ENCODE data around the gene RNU7-1.

RNU7-1 gene

DNA sequence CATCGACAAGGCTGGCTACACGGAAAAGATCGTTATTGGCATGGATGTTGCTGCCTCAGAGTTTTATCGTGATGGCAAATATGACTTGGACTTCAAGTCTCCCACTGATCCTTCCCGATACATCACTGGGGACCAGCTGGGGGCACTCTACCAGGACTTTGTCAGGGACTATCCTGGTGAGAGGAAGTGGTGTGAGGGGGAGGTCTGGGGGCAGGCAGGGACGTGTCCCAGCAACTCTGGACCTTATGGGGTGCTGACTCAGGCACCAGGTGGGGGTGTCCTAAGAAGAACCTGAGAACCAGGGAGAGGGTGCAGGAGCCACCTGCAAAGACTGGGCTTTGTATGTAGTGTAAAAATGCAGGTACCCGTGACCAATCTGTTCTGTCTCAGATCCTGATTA lies 24.0 kb upstream of the RNU7-1 start:
- no peak for FAIRE-seq

DNA sequence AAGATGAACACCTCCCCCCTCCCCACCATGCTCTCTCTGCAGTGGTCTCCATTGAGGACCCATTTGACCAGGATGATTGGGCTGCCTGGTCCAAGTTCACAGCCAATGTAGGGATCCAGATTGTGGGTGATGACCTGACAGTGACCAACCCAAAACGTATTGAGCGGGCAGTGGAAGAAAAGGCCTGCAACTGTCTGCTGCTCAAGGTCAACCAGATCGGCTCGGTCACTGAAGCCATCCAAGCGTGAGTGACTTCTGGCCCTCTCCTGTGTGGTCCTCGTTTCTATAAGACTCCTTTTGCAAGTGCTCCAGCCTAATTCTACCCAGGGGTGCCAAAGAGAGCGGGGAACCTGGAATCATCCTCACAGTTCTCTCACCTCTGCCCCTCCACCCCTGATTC lies 22.1 kb upstream of the RNU7-1 start:
- no peak for FAIRE-seq

DNA sequence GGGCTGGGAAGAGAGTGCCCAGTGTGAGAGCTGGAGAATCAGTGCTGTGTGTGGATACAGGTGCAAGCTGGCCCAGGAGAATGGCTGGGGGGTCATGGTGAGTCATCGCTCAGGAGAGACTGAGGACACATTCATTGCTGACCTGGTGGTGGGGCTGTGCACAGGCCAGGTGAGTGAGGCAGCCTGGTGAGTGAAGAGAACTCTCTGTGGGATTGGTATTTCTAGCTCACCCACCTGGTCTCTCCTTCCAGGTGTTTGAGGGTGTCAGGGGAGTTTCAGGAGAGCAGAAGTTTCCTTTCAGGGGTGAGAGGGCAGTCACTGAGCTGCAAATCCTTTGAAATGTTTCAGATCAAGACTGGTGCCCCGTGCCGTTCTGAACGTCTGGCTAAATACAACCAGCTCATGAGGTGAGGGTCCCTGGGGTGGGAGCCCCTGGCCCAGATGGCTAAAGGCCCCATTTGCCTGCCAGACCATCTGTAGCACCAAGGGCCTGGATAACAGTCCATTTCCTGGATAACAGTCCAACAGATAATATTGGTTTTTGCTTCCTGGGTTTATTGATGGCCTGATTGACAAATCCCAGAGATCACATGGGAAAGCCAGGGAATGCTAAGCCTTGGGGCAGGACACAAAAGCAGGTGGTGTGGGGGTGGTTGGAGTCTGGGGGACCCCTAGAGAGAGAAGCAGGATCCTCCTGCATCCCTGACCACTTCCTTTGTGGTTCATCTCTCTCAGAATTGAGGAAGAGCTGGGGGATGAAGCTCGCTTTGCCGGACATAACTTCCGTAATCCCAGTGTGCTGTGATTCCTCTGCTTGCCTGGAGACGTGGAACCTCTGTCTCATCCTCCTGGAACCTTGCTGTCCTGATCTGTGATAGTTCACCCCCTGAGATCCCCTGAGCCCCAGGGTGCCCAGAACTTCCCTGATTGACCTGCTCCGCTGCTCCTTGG lies 21.3 kb upstream of the RNU7-1 start:
- no peak for FAIRE-seq

DNA sequence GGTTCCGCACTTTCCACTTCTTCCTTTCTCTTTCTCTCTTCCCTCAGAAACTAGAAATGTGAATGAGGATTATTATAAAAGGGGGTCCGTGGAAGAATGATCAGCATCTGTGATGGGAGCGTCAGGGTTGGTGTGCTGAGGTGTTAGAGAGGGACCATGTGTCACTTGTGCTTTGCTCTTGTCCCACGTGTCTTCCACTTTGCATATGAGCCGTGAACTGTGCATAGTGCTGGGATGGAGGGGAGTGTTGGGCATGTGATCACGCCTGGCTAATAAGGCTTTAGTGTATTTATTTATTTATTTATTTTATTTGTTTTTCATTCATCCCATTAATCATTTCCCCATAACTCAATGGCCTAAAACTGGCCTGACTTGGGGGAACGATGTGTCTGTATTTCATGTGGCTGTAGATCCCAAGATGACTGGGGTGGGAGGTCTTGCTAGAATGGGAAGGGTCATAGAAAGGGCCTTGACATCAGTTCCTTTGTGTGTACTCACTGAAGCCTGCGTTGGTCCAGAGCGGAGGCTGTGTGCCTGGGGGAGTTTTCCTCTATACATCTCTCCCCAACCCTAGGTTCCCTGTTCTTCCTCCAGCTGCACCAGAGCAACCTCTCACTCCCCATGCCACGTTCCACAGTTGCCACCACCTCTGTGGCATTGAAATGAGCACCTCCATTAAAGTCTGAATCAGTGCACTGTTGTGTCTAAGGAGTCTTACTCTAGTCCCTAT lies 20.4 kb upstream of the RNU7-1 start:
- FAIRE-seq = no peak

DNA sequence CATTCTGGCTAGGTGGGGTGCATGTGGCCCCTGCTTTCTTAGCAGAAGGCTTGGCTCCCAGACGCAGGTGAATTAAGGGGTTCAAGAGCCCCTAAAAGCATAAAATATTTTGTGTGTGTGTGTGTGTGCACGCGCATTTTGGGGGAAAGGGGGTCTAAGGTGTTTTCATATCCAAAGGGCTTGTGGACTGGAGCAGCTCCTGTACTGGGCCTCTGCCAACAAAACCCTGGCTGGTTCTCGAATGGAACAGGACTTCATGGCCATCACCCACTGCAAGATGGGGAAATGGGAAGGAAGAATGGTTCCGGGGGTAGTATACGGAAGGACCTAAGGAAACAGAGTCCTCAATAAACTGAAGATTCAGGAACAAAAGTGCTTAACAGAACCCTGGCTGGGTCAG lies 19.8 kb upstream of the RNU7-1 start:
- no peak for FAIRE-seq

DNA sequence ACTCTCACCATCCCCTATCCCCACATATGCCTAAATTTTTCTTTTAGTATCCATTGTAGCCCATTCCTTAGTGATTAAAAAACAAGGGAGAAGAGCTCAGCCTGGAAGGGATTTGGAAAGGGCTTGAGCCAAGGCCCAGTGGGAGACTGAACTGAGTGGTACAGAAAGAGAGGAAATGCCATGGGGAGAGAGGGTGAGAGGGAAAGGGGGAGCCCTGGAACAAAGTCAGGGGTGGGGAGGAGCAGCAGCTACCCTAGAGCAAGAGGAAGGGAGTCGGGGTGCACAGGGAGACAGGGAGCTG lies 18.4 kb upstream of the RNU7-1 start:
- no peak for FAIRE-seq

DNA sequence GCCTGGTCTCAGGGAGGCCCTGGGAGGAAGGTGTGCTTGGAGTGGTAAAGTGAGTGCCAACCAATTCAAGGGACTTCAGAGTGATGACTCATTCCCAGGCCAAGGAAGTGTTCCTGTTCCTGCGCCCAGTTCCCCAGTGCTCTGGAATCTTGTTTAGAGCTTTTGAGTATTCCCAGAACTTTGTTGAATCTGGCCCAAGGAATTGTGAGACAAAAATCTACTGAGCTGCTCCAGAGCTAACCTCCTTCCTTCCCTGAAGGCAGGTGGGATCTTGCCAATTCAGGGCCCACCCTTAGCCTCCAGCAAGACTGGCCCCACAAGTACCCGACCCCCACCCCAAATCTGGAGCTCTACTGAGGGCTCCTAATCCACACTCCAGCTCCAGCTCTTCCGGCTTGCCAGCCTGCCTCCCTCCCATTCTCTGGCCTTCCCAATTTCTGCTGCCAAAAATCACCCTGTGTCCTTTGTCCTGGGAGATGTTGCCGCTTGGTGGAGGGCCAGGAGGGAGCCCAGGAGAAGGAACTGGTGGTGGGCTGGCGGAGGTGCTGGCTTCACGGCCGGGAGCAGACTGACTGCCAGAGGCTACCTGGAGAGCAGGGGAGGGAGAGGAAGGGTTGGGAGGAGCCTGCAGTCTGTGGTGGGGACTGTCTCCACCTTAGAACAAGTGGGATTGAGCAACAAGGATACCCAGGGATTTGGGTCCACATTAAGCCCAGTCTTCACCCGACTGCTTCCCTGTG lies 17.9 kb upstream of the RNU7-1 start:
- FAIRE-seq = no peak

DNA sequence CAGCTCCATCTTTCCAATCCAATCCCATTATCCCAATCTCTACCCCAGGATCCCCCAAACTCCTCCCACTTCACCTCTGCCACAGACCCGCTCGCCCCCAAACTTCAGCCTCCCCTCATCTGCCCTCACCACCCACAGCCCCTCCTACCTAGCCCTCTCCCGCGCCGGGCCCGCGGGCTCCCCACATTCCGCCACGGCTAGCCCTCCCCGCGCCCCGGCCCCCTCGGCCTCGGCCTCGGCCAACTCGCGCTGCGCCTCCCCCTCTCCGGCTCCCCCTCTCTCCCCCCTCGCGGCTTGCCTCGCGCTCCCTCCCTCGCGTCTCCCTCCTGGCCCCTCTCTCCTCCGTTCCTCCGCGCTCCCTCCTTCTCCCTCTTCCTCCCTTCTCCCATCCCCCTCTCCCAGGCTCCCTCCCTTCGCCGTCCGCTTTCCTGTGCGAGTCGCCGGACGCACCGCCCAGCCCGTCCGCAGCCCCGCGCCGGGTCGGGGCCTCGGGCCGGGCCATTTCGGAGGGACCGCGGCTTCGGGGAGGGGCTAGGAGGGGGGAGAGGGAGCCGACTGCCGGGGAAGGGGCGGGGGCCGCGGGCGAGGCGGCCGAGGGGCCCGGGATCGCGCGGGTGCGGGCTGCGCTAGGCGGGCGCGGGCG lies 16.1 kb upstream of the RNU7-1 start, which contains the start of gene ATN1:
TSS of gene ATN1 (plus strand) at position 581 of the 643 bp plus-strand sequence. CDS start 6,043 bp downstream, outside the sequence.
- no peak for FAIRE-seq

DNA sequence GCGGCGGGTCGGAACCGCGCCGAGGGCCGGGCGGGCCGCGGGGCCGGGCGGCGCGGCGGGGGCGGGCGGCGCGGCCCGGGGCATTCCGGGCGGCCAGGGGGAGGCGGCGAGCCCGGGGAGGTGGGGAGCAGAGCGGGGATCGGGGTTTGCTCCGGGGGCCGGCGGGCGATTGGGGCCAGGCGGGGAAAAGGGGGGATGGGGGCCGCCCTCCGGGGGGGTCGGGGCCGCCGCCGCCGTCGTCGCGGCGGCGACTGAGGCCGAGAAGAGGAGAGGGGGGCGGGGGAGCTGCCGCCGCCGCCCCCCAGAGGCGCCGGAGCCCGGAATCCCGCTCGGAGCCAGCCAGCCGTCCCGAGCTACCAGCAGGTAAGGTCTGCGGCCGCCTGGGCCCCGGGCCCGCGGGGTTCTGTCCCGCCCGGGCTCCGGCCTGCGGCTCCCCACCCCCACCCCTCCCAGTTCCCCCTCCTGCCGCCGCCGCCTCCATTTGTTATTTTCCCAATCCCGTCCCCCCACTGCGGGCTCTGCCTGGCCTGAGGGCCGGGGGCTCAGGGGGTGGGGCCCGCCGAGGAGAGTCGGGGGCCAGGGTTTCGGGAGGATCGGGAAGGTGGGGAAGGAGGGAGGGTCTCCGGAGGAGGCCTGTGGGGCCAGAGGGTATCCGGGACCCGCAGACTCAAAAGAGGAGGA lies 15.5 kb upstream of the RNU7-1 start:
- FAIRE-seq = no peak

DNA sequence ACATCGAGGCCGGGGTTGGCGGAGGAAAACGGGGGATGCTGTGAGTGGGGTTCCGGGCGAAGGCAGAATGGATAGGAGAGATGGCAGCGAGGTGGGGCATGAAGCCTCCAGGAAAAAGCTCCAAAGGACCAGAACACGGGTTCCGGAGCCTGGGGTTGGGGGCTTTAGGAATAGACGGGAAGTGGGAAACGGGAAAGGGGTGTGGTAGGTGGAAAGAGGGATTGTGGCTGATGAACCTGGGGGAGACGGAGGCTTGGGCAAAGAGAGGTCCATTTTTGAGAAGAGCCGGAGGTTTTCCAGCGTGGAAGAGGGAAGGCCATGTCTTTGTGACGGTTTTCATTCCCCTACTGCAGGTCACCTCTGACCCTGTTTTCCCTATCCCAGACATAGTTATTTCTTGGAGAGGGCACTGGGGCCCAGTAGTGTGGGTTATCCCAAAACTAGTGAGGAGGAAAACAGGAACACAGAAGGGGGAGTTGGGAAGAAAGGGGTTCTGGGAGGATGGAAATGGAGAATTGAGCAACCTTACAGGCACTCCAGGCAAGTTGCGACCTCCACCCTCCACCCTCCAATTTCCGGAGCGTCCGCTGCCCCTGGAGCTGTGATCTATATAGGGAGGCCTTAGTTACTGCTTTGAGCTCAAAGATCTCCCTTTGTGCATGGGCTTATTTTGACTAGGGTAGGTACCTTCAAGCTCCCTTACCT lies 14.8 kb upstream of the RNU7-1 start:
- no peak for FAIRE-seq

DNA sequence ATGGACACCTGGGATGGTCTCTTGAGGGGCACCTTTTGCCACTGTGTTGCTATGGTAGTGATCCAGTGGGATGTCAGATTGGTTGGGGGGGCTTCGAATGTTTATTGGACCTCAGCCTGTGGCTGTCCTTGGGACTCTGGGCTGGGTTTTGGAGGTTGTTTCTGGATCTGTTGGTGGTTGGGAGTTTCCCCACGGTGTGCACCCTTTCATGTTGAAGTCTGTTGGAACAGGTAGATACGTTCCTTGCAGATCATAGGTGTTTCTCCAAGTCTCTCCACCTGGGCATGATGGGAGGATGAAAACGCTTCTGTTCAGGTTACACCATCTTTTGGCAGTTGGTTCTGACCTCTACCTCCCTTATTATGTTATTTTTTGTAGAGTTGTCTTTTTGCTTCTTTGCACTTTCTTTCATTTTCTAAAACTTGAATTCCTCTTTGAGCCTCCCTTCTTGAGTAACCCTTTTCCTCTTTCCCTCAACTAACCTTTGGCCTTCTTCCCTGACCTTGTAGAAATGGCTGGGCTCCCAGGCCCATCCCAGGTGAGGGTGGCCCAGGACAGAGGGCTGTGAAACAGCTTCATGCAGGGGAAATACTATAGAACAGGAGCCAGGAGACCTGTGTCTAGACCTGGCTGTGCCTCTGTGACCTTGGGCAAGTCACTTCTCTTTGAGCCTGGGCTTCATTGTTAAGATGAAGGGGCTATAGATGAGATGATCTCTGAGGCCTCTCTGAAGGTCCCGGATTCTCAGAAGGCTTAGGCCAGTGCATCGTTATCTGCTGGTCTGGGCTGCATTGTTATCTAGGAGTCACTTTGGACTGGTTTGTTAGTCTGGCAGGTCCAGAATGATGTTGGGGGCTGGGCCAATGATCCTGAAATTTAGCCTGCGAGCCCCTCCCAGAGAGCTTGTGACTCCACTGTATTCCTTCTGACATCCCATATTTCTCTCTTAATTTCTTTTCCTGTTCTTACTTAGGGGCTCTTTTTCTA lies 13.9 kb upstream of the RNU7-1 start:
- FAIRE-seq = no peak

DNA sequence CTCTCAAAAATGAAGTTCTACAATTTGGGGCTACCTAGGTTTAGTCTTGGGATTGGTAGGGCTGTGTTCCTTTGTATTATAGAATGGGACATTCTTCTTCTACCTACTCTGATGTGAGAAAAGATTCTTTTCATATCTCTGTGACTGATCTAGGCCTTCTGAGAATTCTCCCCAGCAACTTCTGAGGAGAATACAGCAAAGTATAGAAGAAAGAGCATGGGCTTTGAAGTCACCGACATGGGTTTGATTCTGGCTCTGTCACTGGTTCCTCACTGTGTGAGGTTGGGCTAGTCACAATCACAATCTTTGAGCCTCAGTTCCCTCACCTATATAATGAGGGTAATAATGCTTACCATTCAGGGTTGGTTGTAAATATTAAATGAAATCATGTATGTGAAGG lies 10.8 kb upstream of the RNU7-1 start:
- FAIRE-seq = no peak

DNA sequence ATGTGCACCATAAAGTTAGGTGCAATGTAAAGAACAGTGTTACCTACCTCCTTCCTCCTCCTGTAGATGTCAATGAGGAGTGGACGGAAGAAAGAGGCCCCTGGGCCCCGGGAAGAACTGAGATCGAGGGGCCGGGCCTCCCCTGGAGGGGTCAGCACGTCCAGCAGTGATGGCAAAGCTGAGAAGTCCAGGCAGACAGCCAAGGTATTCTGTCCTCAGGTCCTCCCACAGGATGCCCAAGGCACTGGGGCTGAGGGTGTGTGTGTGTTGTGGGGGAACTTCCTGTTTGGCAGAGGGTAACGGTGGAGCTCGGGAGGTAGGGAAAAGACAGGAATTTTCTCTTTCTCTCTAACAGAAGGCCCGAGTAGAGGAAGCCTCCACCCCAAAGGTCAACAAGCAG lies 9.5 kb upstream of the RNU7-1 start:
- FAIRE-seq = no peak

DNA sequence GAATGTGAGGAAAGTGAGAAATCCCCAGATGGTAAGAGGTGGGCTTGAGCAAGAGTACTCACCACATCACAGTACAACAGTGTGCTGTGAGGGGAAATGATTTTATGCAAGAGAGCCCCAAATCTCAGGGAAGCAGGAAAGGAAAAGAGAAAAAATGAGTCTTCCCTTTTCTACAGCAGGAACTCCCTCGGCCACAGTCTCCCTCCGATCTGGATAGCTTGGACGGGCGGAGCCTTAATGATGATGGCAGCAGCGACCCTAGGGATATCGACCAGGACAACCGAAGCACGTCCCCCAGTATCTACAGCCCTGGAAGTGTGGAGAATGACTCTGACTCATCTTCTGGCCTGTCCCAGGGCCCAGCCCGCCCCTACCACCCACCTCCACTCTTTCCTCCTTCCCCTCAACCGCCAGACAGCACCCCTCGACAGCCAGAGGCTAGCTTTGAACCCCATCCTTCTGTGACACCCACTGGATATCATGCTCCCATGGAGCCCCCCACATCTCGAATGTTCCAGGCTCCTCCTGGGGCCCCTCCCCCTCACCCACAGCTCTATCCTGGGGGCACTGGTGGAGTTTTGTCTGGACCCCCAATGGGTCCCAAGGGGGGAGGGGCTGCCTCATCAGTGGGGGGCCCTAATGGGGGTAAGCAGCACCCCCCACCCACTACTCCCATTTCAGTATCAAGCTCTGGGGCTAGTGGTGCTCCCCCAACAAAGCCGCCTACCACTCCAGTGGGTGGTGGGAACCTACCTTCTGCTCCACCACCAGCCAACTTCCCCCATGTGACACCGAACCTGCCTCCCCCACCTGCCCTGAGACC lies 8.0 kb upstream of the RNU7-1 start:
- no peak for FAIRE-seq

DNA sequence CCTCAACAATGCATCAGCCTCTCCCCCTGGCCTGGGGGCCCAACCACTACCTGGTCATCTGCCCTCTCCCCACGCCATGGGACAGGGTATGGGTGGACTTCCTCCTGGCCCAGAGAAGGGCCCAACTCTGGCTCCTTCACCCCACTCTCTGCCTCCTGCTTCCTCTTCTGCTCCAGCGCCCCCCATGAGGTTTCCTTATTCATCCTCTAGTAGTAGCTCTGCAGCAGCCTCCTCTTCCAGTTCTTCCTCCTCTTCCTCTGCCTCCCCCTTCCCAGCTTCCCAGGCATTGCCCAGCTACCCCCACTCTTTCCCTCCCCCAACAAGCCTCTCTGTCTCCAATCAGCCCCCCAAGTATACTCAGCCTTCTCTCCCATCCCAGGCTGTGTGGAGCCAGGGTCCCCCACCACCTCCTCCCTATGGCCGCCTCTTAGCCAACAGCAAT lies 7.4 kb upstream of the RNU7-1 start:
- FAIRE-seq = no peak

DNA sequence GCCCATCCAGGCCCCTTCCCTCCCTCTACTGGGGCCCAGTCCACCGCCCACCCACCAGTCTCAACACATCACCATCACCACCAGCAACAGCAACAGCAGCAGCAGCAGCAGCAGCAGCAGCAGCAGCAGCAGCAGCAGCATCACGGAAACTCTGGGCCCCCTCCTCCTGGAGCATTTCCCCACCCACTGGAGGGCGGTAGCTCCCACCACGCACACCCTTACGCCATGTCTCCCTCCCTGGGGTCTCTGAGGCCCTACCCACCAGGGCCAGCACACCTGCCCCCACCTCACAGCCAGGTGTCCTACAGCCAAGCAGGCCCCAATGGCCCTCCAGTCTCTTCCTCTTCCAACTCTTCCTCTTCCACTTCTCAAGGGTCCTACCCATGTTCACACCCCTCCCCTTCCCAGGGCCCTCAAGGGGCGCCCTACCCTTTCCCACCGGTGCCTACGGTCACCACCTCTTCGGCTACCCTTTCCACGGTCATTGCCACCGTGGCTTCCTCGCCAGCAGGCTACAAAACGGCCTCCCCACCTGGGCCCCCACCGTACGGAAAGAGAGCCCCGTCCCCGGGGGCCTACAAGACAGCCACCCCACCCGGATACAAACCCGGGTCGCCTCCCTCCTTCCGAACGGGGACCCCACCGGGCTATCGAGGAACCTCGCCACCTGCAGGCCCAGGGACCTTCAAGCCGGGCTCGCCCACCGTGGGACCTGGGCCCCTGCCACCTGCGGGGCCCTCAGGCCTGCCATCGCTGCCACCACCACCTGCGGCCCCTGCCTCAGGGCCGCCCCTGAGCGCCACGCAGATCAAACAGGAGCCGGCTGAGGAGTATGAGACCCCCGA lies 6.8 kb upstream of the RNU7-1 start:
- FAIRE-seq = no peak

DNA sequence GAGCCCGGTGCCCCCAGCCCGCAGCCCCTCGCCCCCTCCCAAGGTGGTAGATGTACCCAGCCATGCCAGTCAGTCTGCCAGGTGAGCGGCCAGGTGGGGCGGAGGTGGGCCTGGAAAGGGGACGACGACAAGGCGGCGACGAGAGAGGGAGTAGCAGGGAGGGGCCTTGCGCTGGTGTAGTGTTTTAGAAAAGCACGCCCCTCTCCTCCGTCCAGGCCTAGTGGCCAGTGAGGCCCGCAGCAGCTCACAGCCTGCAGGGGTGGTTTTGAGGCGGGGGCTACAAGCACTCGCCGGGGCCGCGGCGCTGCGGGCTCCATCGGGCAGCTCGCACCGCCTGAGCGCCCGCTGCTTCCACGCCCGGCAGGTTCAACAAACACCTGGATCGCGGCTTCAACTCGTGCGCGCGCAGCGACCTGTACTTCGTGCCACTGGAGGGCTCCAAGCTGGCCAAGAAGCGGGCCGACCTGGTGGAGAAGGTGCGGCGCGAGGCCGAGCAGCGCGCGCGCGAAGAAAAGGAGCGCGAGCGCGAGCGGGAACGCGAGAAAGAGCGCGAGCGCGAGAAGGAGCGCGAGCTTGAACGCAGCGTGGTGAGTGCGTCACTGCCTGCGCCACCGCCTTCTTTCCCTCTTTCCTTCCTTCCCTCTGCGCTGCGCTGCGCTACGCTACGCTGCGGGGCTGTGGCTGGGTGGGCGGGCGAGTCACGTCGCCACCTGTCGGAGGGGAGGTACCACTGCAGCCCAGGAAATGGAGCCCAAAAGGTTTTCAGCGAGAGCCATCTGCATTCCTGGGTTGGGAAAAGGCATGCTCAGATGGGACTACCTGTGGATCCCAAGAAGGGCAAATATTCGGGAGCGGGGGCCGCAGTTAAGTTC lies 5.9 kb upstream of the RNU7-1 start:
- peak; percentile 87 for FAIRE-seq
